HG02938 (cell line): ENCODE measurements around the gene AQR.

ENCODE experiments used
- ATAC-seq: cut with Tn5 transposase; IDR thresholded peaks from one replicate; pipeline ENCODE4 v1.9.1; 2021; ENCODE audit warnings: mild to moderate bottlenecking, moderate library complexity; ENCODE audit not compliant: unreplicated experiment

Gene AQR

DNA sequence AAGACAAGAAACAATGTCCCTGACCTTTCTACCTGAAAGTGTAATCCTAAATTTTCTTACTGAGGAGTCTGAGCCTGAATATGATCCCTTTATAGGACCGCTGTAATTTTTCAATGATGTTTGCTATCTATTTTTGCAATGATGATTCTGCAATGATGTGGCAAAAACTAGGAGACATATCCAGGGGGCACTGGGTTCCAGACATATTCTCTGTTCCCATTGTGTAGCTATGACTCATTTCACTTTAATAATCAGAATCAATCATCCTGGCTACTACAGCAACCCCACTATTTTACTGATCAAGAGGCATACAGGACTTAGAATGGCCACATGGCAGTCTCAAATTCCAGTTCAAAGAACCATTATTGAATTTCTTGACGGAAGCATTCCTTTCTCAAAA, 85.9 kb downstream of the AQR start:
- ATAC-seq = no peak

DNA sequence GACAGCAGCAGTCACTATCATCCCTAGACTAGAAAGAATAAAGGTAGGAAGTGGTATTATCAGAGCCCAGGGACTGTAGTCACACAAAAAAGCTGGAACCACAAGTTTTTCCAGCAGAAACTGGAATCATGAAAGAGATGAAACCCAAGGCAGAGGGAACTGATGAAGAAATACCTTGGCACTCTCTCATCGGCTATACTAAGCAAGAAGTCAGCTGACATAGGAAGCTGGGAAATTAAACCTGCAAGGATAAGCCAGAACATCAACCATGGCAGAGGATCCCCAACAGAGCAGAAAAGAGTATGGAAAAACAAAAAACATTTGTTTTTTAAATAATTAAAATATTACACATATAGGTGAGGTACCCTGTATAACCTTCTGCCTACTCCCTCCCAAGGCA, 86.5 kb downstream of the AQR start:
- no peak for ATAC-seq

DNA sequence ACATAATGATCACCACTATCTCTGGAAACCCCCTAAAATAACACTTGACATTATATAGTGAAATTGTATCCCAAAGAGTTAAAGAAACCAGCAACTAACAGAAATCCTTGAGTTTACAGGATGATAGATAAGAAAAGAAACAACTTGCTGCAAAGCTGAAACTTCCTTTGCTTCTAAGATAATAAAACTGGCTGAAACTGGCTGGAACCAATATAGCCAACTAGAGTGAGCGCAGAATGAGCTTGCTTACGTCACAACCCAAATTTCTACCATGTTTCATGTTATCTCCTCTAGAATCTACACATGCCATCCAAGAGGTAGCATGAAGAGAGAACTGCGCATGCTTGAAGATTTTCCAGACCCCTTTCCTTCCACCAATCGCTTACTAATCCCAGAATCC, 90.4 kb downstream of the AQR start:
- ATAC-seq = no peak

DNA sequence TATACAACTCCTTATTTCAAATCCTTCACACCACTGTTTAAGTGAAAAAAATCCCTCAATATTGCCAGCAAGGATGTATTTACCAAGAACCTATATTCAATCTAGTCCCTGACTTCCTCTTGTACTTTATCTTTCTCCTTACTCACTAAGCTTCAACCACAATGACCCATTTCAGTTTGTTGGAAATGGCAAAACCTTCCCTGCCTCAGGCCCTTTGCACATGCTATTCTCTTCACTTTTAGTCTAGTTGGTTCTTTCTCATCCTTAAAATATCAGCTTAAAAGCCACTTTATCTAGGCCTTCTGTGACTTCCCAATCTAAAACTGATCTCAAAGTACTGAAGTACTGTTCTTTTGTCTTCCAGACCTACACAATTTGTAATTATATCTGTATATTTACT, 92.9 kb downstream of the AQR start:
- no peak for ATAC-seq

DNA sequence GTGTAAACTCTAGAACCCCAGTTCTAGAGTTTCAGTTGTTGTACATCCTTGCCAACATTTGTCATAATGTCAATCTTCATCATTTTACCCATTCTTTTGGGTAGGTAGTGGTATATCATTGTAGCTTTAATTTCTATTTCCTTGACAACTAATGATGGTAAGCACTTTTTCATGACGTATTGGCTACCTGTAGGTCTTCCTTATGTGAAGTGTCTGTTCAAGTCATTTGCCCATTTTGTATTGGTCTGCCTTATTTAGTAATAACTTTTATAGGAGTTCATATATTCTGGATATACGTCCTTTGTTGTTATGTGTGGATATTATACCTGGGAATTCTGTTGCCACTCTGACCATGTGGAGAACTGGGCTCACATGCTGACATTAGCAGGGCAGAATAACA, 100.4 kb downstream of the AQR start:
- no peak for ATAC-seq

DNA sequence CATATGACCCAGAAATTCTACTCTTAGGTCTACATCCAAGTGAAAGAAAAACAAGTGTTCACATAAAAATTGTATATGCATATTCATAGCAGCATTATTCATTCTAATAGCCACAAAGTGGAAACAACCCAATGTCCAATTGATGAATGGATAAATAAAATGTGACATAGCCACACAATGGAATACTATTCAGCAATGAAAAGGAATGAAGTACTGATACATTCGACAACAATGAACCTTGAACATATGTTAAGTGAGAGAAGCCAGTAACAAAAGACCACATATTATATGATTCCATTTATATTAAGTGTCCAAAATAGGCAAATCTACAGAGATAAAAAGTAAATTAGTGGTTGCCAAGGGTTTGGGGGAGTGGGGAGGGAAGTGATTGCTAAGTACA, 104.0 kb downstream of the AQR start:
- no peak for ATAC-seq

DNA sequence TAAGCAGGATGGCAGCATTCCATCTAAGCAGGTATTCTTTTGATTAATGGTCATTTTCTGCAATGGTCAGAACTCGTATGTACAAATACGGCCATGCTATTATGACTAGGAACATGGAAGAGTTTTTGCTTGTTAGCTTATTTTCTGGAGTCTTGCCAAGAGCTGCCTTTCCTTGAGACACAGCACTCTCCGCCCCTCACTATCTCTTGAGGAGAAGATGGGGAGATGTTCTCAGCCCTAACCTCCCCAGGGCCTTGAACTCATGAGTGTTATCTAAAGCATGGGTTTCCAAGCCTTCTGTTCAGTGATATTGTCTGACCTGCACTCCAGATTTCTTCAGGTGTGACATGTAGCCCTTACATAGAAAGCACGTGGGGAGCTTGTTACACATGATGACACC, 108.3 kb downstream of the AQR start:
- no peak for ATAC-seq

DNA sequence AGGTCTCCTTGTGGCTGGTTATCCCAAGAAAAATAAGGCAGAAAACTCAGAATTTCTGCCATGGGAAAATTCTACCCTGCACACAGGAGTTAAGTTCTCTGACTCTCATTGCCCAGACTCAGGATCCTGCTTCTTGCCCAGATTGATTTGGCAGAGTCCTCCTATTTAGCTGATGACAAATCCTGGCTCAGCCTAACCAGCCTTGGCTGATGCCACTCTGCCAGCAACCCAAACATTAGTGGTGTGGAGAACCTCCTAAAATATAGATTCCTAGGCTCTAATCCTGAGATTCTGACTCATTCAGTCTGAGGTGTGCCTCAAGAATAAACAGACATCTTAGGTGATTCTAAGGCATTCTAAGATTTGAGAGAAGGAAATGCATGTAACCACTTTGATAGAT, 113.6 kb downstream of the AQR start:
- no peak for ATAC-seq

DNA sequence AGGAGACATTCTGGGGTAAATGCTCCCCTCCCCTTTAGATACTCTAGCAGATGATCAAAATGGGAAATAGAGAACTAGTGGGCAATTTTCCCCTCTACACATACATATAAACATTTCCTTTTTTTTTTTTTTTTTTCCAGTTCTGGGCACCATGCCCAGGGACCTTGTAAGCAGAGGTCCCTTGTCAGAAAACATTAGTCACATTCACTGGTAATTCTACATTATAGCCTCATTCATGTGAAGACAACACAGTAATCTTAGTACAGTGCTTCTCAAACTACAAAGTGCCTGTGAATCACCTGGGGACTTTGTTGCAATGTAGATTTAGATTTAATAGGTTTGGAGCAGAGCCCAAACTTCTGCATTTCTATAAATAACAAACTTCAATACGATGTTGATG, 114.1 kb downstream of the AQR start:
- ATAC-seq = no peak

DNA sequence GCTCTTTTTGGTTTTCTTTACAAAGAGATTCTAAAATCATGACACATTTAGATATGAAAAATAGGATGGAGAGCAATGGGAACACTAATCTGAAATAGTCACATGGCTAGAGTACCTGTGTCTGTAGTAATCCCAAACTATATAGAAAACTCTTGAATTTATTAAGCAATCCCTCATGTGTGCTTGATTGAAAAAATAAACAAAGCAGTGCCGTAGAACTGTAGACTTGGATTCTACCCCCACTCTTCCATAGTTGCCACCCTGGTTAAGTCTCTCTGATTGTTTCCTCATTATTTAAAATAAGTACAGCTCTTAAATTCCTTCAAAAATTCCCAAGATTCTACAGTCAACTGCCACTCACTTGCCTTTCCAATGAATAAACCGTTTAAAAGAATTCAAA, 115.3 kb downstream of the AQR start:
- ATAC-seq = no peak

DNA sequence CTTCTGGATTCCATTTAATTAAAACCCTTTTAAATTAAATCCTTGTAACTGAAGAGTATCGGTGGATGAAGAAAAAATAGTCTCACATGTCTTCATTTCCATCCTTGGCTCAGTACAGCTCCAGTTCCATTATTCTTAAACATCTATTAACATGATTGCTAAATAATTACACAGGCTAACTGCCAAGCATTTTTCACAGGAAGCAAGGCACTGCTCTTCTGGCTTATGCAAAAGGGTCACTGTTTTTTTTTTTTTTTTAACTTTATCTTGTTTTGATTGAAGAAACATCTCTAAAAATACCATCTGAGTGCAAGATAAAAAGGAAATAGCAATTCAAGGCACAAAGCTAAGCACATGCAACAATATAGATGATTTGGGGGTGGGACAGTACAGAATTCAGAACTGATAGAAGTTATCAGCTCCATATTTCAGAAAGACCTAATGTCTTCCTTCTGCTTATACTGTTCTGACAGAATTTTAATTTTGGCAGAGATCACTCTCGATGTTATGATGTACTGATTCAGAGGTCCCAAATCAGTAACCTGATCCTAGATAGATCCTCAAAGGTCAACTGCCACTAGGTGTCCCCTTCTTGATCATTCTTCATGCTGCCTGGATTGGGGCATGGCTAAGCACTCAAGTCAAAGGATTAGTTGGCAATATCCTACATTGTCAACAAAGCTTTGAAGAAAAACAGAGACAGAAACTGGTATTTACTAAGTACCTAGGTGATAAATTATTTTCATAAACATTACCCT, 116.4 kb downstream of the AQR start:
- ATAC-seq = no peak

DNA sequence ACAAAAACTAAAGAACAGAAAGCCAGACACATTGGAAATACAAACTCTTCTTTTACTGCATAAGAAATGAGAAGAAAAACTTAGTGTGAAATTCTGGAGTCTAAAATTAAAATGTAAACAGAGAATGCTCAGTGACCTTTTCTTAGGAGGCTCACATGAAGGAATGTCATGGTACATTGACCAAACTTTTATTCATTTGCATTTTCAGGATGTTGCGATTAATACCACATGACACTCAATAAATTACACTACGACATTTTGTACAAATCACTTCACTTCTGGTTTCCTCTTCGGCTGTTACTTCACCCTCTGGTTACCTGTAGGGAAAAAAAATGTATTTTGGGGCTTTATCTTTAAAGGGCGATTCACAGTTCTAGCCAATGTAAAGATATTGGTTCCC, 117.8 kb downstream of the AQR start:
- ATAC-seq = no peak

DNA sequence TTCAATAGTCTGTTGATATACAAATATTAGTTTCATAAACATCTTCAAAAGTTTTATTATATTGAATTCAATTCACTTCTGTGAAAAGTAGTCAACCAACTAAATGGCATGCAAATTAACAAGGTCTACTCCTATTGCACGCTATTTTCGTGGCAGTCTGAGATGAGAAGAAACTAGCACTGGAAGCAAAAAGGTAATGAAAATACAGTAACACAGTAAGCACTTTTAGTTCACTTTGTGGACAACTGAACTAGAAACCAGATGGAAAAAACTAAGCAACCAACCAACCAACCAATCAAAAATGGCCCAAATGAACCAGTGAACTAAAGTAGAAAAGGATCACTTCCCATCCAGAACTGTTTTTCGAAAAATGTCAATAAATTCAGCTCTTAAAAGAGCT, 118.5 kb downstream of the AQR start:
- no peak for ATAC-seq

DNA sequence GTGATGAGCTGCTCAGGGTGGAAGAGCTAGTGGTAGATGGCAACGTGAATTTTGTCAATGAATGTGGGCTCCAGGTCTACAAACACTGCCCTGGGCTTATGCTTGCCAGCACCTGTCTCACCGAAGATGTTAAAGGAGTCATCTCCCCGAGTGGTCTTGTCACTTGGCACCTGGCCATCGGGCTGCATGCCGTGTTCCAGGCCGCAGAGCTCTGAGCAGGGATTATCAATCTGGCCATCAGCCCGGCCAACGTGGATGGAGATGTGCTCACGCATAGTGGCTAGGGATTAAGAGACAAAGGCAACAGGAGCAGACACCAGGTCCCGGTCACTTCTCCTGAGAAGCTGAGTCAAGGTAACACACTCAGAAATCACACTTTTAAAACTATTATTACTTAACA, 119.4 kb downstream of the AQR start:
- ATAC-seq = no peak

DNA sequence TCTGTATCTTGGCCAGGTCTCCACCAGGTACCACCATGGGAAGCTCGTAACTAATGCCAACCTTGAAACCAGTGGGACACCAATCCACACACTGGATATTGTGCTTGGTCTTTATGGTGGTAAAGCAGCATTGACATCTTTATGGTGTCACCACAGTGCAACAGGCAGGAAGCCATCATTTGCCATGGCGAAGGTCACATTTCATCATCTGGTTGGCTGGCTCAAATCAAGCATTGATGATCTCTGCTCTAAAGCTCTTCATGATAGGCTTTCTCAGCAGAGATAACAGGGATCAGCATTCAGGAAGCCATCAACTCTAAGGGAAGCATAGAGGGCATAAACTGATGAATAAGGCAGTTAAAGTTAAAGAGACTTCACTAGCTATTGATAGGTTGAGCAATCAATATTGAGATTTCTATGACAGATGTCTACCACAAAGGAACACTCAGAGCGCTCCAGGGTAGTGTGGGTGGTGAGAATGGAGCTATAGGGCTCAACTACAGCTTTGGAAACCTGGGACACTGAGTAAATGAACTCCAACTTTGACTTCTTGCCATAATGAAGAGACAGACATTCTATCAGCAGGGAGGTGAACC, 120.1 kb downstream of the AQR start:
- no peak for ATAC-seq

DNA sequence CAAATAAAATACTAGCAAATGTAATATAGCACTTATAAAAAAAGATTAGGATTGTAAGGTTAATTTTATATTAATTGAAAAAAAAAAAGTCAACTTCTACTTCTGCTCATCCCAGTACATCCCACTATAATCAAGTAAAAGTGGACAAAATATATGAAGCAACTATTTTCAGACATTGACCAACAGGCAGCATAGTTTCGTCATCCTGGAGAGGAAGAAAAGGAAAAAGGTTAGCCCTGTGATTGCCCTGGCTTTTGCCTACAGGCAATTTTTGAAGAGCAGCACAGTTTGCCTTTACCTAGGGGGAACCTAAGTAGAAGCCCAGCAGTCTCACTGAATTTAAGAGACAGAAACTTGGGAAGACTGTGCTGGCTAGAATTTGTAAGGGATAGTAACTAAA, 121.9 kb downstream of the AQR start:
- no peak for ATAC-seq

DNA sequence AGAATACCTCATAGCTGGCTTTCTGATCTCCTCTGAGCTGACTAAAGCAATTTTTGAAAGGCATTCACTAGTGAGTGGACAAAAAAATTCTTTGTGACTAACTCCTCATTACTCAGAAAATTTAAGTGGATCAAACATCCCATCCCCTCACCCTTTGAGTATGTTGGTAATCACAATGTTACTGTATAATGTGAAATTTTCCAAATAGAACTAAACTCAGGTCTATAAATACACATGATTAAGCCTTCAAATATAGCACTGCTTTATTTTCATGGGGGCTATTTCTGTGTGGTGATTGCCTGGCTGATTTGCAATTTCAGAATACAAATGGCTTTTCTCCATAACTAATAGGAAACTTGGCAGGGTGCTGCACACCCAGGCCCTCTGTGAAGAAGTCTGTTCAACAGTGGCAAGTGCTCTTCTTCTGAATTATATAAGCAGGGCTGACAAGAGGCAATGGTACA, 128.2 kb downstream of the AQR start:
- ATAC-seq = no peak

DNA sequence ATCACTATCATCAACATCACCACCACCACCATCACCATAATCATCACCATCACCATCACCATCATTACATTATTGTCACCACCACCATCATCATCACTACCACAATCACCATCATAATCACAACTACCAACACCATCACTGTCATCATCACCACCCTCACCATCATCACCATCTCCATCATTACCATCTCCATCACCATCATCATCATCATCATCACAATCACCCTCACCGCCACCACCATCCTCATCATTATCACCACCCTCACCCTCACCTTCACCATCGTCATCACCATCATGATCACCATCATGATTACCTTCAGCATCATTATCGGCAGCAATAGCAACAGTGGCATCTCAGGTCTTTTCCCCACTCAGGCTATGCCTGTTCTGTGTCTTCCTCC, 131.3 kb downstream of the AQR start:
- no peak for ATAC-seq

DNA sequence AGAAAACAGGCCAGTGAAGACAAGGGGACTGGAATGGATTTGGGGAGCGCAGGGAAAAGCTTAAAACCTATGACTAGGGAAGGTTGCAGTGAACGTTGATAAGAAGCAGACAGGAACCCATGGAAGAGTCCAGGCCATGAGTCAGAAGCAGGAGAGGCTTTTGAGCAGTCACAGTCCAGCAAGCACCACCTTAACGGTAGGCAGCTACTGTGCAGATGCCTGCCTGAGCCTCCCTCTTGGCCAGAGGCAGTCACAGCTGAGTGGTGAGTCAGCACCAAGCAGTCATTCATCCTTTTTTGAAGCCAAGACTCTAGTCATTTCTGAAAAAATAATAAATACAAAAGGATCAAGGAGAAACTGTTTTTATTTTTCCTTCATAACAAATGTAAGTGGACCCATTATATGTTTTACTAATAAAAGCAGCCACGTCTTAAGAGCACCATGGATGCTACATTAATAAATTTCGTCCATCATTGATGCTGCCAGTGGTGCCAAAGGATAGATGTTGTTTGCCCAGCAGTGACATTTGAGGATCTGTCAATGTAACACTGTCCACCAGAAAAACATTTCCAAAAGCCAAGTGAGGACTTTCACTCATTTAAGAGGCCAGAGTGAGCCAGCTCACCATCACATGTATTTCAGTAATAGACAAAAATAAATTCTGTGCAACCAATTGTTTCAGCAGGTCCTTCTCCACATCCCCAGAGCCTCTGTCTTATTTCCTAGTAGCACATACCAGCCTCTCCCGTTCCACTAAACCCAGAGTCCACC, 132.1 kb downstream of the AQR start:
- no peak for ATAC-seq

DNA sequence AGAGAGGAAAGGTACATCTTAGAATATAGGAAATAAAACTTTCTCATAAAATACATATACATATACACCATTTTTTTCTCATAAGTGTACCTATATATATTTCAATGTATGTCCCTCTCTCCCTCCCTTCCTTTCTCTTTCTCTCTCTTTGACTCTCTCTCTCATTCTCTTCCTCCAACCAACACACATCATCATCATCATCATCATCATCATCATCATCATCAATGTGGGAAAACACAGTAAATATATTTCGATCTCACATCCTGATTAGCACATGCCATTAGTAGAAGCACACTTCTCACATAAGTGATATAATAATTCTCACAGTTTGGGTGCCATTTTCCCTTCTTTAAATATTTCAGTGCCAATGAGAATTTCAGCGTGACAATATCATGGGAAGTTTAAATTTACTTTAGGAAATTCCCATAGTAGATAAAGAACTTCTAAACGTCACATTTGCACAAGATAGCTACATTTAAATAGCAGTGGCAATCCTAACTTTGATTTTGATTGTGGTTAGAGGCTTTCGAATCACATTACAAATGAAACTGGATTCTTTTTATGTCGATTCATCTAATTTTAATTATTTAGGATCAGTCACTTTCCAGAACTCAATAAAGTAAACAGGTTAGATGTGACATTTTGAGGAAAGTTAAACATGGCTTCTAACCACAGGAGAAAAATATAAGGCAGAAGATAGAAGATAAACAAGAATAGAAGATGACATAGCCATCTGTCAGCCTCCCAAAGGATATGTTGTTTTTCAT, 141.2 kb downstream of the AQR start:
- ATAC-seq = no peak

DNA sequence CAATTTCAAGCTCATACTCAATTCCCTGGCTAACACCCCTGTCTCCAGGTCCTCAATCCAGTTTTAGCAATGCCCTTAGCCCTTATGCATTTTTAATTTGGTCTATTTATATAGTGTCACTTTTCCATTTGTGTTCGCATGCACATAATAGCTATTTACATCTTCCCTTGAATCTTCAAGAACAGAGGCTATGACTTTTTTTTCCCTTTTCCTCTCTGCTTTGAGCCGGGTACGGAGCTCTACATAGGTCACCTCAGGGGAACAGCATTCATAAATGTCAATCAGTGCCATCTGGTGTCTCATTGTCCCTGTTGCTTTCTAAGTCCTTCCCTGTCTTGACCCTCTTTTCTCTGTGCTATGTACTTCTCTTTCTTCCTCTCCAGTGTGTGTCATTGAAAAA, 147.7 kb downstream of the AQR start:
- ATAC-seq = no peak
